ENCODE results near the gene SLC37A4. TPM values are rescaled to one million over a fixed set of nuclear protein-coding genes. Genes with fewer than 3 reads are reported as not detected.
A peak's percentile ranks its signal among the peaks of the same experiment; 100 is the strongest.

Gene SLC37A4
- total RNA-seq, 1 experiment from 2014 or later = 49.3 TPM

GRCh38 chr11:119028346-119029068 lies 2.2 kb downstream of the SLC37A4 start:
- no TSS peak for BruUV-seq (replicated peaks)
- ChIA-PET CTCF (no interaction called here), POLR2A (ENCODE audit: low non-redundant PET) (no interaction called here)
- Histone ChIP-seq H3K4me1 (ENCODE audit: insufficient read depth, low read length, poor library complexity, severe bottlenecking) (peaks cover 13% of the 10 kb centered on the region), H3K27ac (ENCODE audit: low read depth, low read length, poor library complexity, severe bottlenecking) (peak overlapping the region; percentile 75), H3K27me3 (replicated peaks; ENCODE audit: insufficient read depth, low read depth, low read length, poor library complexity) (no peaks in the 10 kb centered on the region), H3K9me3 (ENCODE audit: low read depth, low read length, poor library complexity, severe bottlenecking) (no peaks in the 10 kb centered on the region), H3K4me3 (ENCODE audit: low read depth, low read length, poor library complexity, severe bottlenecking) (no peak overlapping the region), H3K36me3 (ENCODE audit: insufficient read depth, low read length, poor library complexity, severe bottlenecking) (peaks cover 49% of the 10 kb centered on the region)
- TF ChIP-seq CTCF (conservative IDR thresholded peaks at IDR 0.05; ENCODE audit: low read depth, low read length) (no peak), EZH2 (IDR thresholded peaks at IDR 0.05; ENCODE audit: borderline replicate concordance, low read depth, low read length, poor library complexity, severe bottlenecking) (no peak)
- intact Hi-C loops (cut with micrococcal nuclease; ENCODE audit: unreplicated experiment) = no loop called here
- no peak for DNase-seq (ENCODE audit: low spot score)

- peaks cover 54% of the 10 kb centered on the region for H3K36me3 ChIP-seq (ENCODE audit: insufficient read depth, low read length, poor library complexity, severe bottlenecking)
- no peaks in the 10 kb centered on the region for H3K27me3 ChIP-seq (replicated peaks; ENCODE audit: insufficient read depth, low read depth, low read length, poor library complexity)
- no peak overlapping the region for H3K27ac ChIP-seq (ENCODE audit: low read depth, low read length, poor library complexity, severe bottlenecking)
- no peaks in the 10 kb centered on the region for H3K9me3 ChIP-seq (ENCODE audit: low read depth, low read length, poor library complexity, severe bottlenecking)
- intact Hi-C loops (cut with micrococcal nuclease; ENCODE audit: unreplicated experiment) = no loop called here
- no peak overlapping the region for H3K4me3 ChIP-seq (ENCODE audit: low read depth, low read length, poor library complexity, severe bottlenecking)
- peaks cover 13% of the 10 kb centered on the region for H3K4me1 ChIP-seq (ENCODE audit: insufficient read depth, low read length, poor library complexity, severe bottlenecking)
- no peak for DNase-seq (ENCODE audit: low spot score)
- ChIA-PET POLR2A (ENCODE audit: low non-redundant PET) (no interaction called here), CTCF (no interaction called here)
- no TSS peak for BruUV-seq (replicated peaks)
- TF ChIP-seq EZH2 (IDR thresholded peaks at IDR 0.05; ENCODE audit: borderline replicate concordance, low read depth, low read length, poor library complexity, severe bottlenecking) (no peak), CTCF (conservative IDR thresholded peaks at IDR 0.05; ENCODE audit: low read depth, low read length) (no peak)
These were observed 2.9 kb downstream of the SLC37A4 start for GRCh38 chr11:119027561-119028345.

- DNase-seq (ENCODE audit: low spot score) = no peak
- CTCF ChIA-PET = no interaction called here
- peaks cover 13% of the 10 kb centered on the region for H3K4me1 ChIP-seq (ENCODE audit: insufficient read depth, low read length, poor library complexity, severe bottlenecking)
- no peak overlapping the region for H3K4me3 ChIP-seq (ENCODE audit: low read depth, low read length, poor library complexity, severe bottlenecking)
- H3K9me3 ChIP-seq (ENCODE audit: low read depth, low read length, poor library complexity, severe bottlenecking) = no peaks in the 10 kb centered on the region
- H3K27ac ChIP-seq (ENCODE audit: low read depth, low read length, poor library complexity, severe bottlenecking) = no peak overlapping the region
- intact Hi-C loops (cut with micrococcal nuclease; ENCODE audit: unreplicated experiment) = no loop called here
- BruUV-seq (replicated peaks) = no TSS peak
- H3K36me3 ChIP-seq (ENCODE audit: insufficient read depth, low read length, poor library complexity, severe bottlenecking) = peaks cover 60% of the 10 kb centered on the region
- POLR2A ChIA-PET (ENCODE audit: low non-redundant PET) = no interaction called here
- TF ChIP-seq EZH2 (IDR thresholded peaks at IDR 0.05; ENCODE audit: borderline replicate concordance, low read depth, low read length, poor library complexity, severe bottlenecking) = no peak
- no peak for TF ChIP-seq CTCF (conservative IDR thresholded peaks at IDR 0.05; ENCODE audit: low read depth, low read length)
- H3K27me3 ChIP-seq (replicated peaks; ENCODE audit: insufficient read depth, low read depth, low read length, poor library complexity) = no peaks in the 10 kb centered on the region
These were observed 3.7 kb downstream of the SLC37A4 start for GRCh38 chr11:119026970-119027369.
